Lower leg skin (tissue), 3 donors: Measurements from ENCODE around the gene NIPAL3.

ENCODE experiments used
- CTCF ChIP-seq, 3 donors: fragments of 450-650 bp; IDR thresholded peaks; one replicate each; pipeline ENCODE4 v1.5.1; 2016; ENCODE audit warnings: antibody characterized with exemption in 3 of 3, mild to moderate bottlenecking in 3 of 3, moderate library complexity in 2 of 3
- POLR2A ChIP-seq, 2 donors: fragments of 450-650 bp; IDR thresholded peaks; one replicate each; pipeline ENCODE4 v1.6.1; 2016 to 2017; ENCODE audit warnings: antibody characterized with exemption in 2 of 2, mild to moderate bottlenecking in 1 of 2, moderate library complexity in 1 of 2

- TF ChIP-seq POLR2A (IDR thresholded peaks at IDR 0.05): no peak
- TF ChIP-seq CTCF (IDR thresholded peaks at IDR 0.05): no peak
Measured at GRCh38 chr1:24413350-24414163, 2.0 kb upstream of the NIPAL3 start, which contains the start of gene STPG1.
